K562 (cell line): ENCODE measurements around the gene HTR2B. TPM values are rescaled to one million over a fixed set of nuclear protein-coding genes. Genes with fewer than 3 reads are reported as not detected.

Source experiments
- ATAC-seq: fragments of 200-7000 bp; cut with Tn5 transposase; 3 replicates; pipeline ENCODE4 v1.9.1; 2020; ENCODE audit warnings: moderate library complexity
- BruUV-seq: library from RNA; stranded (reverse); fragments of 400-500 nt; replicated peaks from 2 replicates; lab custom pipeline; 2021; lab: Mats Ljungman, UMichigan
- CTCF ChIA-PET: fragments of 300-600 bp; formaldehyde crosslinking; extraction: SDS; loops from one replicate; lab custom pipeline; 2021; ENCODE audit warnings: low intra/inter-chr PET ratio; lab: Yijun Ruan, JAX
- POLR2A ChIA-PET: fragments of 300-600, 350-650 bp; sonication (Branson Sonifier 250); formaldehyde crosslinking; extraction: SDS; loops from one replicate; lab custom pipeline; 2021; ENCODE audit warnings: antibody characterized with exemption, inconsistent platforms; lab: Yijun Ruan, JAX
- DNase-seq, 4 experiments: peaks; one replicate each; pipeline versions ENCODE4 v3.0.0 to v3.0.0-alpha.2; 2011 to 2018; ENCODE audit warnings: low spot score in 3 of 4, mixed read lengths in 3 of 4; ENCODE audit errors: extremely low read depth in 1 of 4
- FAIRE-seq: peaks from 2 replicates; lab custom pipeline; 2011; peaks lifted over from hg19 to GRCh38; lab: Jason Lieb, UNC
- H2AFZ ChIP-seq: 2 replicates; pipeline ENCODE4 v1.6.0; 2011; ENCODE audit warnings: low read depth, low read length, control low read depth, inconsistent platforms
- H3K27ac ChIP-seq: fragments of 200-600 bp; 3 replicates; pipeline ENCODE4 v1.8.0; 2011; ENCODE audit warnings: low read depth, mild to moderate bottlenecking, control low read depth, inconsistent platforms, low read length, moderate library complexity, mixed read lengths; ENCODE audit errors: extremely low read depth
- H3K27me3 ChIP-seq, 2 experiments: fragments of 300-600 bp in 1 of 2; 2 replicates in 1 of 2; 3 replicates in 1 of 2; pipeline versions ENCODE4 v1.6.0 to v1.8.0; 2011; ENCODE audit warnings: inconsistent platforms in 2 of 2, low read length in 2 of 2, mild to moderate bottlenecking in 1 of 2, mixed read lengths in 1 of 2, moderate library complexity in 1 of 2; ENCODE audit not compliant: control insufficient read depth in 2 of 2, insufficient read depth in 2 of 2
- H3K36me3 ChIP-seq: fragments of 300-600 bp; 3 replicates; pipeline ENCODE4 v1.8.0; 2011; ENCODE audit warnings: mild to moderate bottlenecking, low read length, inconsistent platforms; ENCODE audit not compliant: control insufficient read depth, insufficient read depth
- H3K4me1 ChIP-seq, 2 experiments: fragments of 200-600 bp in 1 of 2; replicated peaks in 1 of 2; 2 replicates in 1 of 2; 3 replicates in 1 of 2; pipeline versions ENCODE4 v1.5.1 to v1.8.0; 2011; ENCODE audit warnings: inconsistent platforms in 2 of 2, low read length in 2 of 2, mild to moderate bottlenecking in 1 of 2, mixed read lengths in 1 of 2, moderate library complexity in 1 of 2; ENCODE audit not compliant: control insufficient read depth in 2 of 2, insufficient read depth in 2 of 2
- H3K4me2 ChIP-seq: 2 replicates; pipeline ENCODE4 v1.6.1; 2011; ENCODE audit warnings: low read length, control low read depth, inconsistent platforms, mixed read lengths; ENCODE audit not compliant: insufficient read depth
- H3K4me3 ChIP-seq: fragments of 200-600 bp; sonication (generic), shearing (Covaris generic); 2 replicates; pipeline ENCODE4 v1.5.1; 2016; ENCODE audit warnings: control low read depth, inconsistent platforms
- H3K79me2 ChIP-seq: fragments of 200-600 bp; 3 replicates; pipeline ENCODE4 v1.8.0; 2011; ENCODE audit warnings: low read length, inconsistent platforms; ENCODE audit not compliant: control insufficient read depth, insufficient read depth
- H3K9ac ChIP-seq, 2 experiments: 2 replicates each; pipeline versions ENCODE4 v1.6.0 to v1.6.1; 2011; ENCODE audit warnings: low read depth in 2 of 2, low read length in 2 of 2, control low read depth in 1 of 2, inconsistent platforms in 1 of 2, mild to moderate bottlenecking in 1 of 2, mixed read lengths in 1 of 2; ENCODE audit not compliant: insufficient read depth in 1 of 2
- H3K9me1 ChIP-seq: one replicate; pipeline ENCODE4 v1.6.0; 2011; ENCODE audit warnings: inconsistent platforms, mild to moderate bottlenecking, low read length, moderate library complexity; ENCODE audit not compliant: control insufficient read depth, insufficient read depth
- H3K9me3 ChIP-seq: replicated peaks from 2 replicates; pipeline ENCODE4 v1.5.1; 2011; ENCODE audit warnings: low read depth, low read length, inconsistent platforms; ENCODE audit not compliant: control insufficient read depth, insufficient read depth
- H4K20me1 ChIP-seq: replicated peaks from 2 replicates; pipeline ENCODE4 v1.6.1; 2011; ENCODE audit warnings: low read length, inconsistent platforms, mixed read lengths; ENCODE audit not compliant: control insufficient read depth, insufficient read depth
- CBFB ChIP-seq: sonication (generic); formaldehyde crosslinking; IDR thresholded peaks from 2 replicates; pipeline ENCODE4 v1.4.0; 2020; ENCODE audit warnings: mild to moderate bottlenecking, missing genetic modification reagents
- CEBPG ChIP-seq, 3 experiments: fragments of 200-800 bp in 1 of 3; sonication (Bioruptor generic) in 1 of 3; sonication (generic) in 1 of 3; formaldehyde crosslinking in 1 of 3; IDR thresholded peaks in 2 of 3; conservative IDR thresholded peaks in 1 of 3; 2 replicates each; pipeline versions ENCODE4 v1.6.1 to v1.8.0; 2016 to 2022; ENCODE audit warnings: missing compliant biosample characterization in 2 of 3, missing genetic modification characterization in 2 of 3, mild to moderate bottlenecking in 1 of 3, missing genetic modification reagents in 1 of 3
- FOSL1 ChIP-seq: fragments of 200-800 bp; sonication (Bioruptor generic); conservative IDR thresholded peaks from 2 replicates; pipeline ENCODE4 v1.6.1; 2016; ENCODE audit warnings: missing genetic modification characterization, missing compliant biosample characterization
- HDAC2 ChIP-seq: fragments of 450-650 bp; IDR thresholded peaks from 2 replicates; pipeline ENCODE4 v1.6.1; 2016; ENCODE audit warnings: mild to moderate bottlenecking
- POLR3A ChIP-seq: IDR thresholded peaks from 2 replicates; pipeline ENCODE4 v1.6.1; 2011; ENCODE audit warnings: borderline replicate concordance, mild to moderate bottlenecking, moderate library complexity; ENCODE audit not compliant: insufficient read length, insufficient read depth; ENCODE audit errors: extremely low read depth
- ZC3H4 ChIP-seq: sonication (generic); formaldehyde crosslinking; IDR thresholded peaks from 2 replicates; pipeline ENCODE4 v1.9.0; 2021; ENCODE audit warnings: missing genetic modification reagents, borderline replicate concordance
- WGBS: fragments of 100-300 bp; shearing (Covaris generic); methylation state at CpG from one replicate; pipeline ENCODE4 v1.1.6; 2016; ENCODE audit warnings: low coverage, mixed read lengths; ENCODE audit not compliant: insufficient coverage; ENCODE audit errors: missing lambda C conversion rate; 5-methylcytosine and 5-hydroxymethylcytosine counted together
- in situ Hi-C: fragments of 300-500 bp; cut with MboI; formaldehyde crosslinking; loops from 4 replicates; pipeline ENCODE4 v1.15.0; 2018; ENCODE audit warnings: inconsistent platforms, mixed read lengths
- intact Hi-C: fragments of 100-400 bp; cut with micrococcal nuclease; formaldehyde crosslinking; loops from 2 replicates; pipeline ENCODE4 v1.14.2; 2022
- polyA plus RNA-seq, 8 experiments: library from polyadenylated mRNA; depleted of rRNA in 4 of 8; stranded (reverse) in 5 of 8; unstranded in 3 of 8; fragments of >200 nt; fragmentation: Nextera tagmentation in 2 of 8; fragmentation: Illumina TruSeq in 1 of 8; extraction: Ambion mirVana in 2 of 8; extraction: Trizol in 1 of 8; gene quantifications; 2 replicates each; pipeline versions ENCODE4 v1.2.1 to v1.2.3, GENCODE V29; 2011 to 2014; ENCODE audit warnings: inconsistent platforms in 1 of 8, missing spikeins in 1 of 8
- total RNA-seq, 7 experiments: library from RNA; depleted of rRNA in 6 of 7; stranded (reverse); fragments of >200 nt in 6 of 7; fragmentation: Illumina TruSeq in 2 of 7; extraction: Trizol in 2 of 7; gene quantifications; 2 replicates each; pipeline versions ENCODE4 v1.2.1 to v1.2.3, GENCODE V29; 2011 to 2021; ENCODE audit warnings: low replicate concordance in 1 of 7
- TF ChIP-seq, protein P1 (sequence below): sonication (generic); formaldehyde crosslinking; IDR thresholded peaks from 2 replicates; pipeline ENCODE4 v1.8.1; 2022; ENCODE audit warnings: missing genetic modification reagents
- TF ChIP-seq, protein P2 (sequence below): IDR thresholded peaks from 2 replicates; pipeline ENCODE4 v1.6.1; 2014; ENCODE audit warnings: antibody characterized with exemption
- TF ChIP-seq, protein P3 (sequence below): fragments of 250-450 bp; sonication (Bioruptor Pico); IDR thresholded peaks from 2 replicates; pipeline ENCODE4 v1.4.0; 2020; ENCODE audit warnings: mild to moderate bottlenecking
- TF ChIP-seq, protein P4 (sequence below): fragments of 250-450 bp; sonication (Bioruptor Pico); IDR thresholded peaks from 2 replicates; pipeline ENCODE4 v1.8.0; 2021; ENCODE audit warnings: mild to moderate bottlenecking, moderate library complexity
- TF ChIP-seq, protein P5 (sequence below): fragments of 450-650 bp; formaldehyde crosslinking; IDR thresholded peaks from 2 replicates; pipeline ENCODE4 v1.4.0; 2022; ENCODE audit warnings: mild to moderate bottlenecking, moderate library complexity
- TF ChIP-seq, protein P6 (sequence below): fragments of 250-450 bp; sonication (Bioruptor Pico); IDR thresholded peaks from 2 replicates; pipeline ENCODE4 v1.5.1; 2021; ENCODE audit warnings: mild to moderate bottlenecking

HTR2B gene
- total and polyA plus RNA-seq, 9 of the 15 experiments (the other 6 are each of a cell fraction or from before 2014, with no cell fraction given) = not detected

DNA sequence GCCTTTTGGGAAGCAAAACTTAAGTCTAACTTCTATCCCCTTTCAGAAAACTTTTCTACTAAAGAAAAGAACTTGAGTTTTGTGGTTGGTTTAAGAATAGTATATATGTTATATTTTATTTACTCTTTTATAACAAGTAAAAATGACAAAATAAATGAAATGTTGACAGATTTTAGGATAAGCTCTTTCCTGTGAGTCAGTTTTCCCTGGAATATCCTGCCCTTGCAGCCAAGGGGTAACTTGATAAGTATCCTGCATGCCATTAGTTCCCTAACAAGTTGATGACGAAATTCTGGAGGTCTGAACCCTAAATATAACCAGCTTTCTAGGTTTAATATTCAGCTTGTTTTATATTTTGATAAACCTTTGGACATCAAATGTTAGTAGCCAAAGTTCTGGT, 7.3 kb upstream of the HTR2B start:
- no peak overlapping the region for H2AFZ ChIP-seq
- no peak overlapping the region for H3K4me2 ChIP-seq
- no peak for DNase-seq
- in situ Hi-C loops = no loop called here
- intact Hi-C loops = no loop called here
- CTCF ChIA-PET = no interaction called here
- TF ChIP-seq, protein P1, sequence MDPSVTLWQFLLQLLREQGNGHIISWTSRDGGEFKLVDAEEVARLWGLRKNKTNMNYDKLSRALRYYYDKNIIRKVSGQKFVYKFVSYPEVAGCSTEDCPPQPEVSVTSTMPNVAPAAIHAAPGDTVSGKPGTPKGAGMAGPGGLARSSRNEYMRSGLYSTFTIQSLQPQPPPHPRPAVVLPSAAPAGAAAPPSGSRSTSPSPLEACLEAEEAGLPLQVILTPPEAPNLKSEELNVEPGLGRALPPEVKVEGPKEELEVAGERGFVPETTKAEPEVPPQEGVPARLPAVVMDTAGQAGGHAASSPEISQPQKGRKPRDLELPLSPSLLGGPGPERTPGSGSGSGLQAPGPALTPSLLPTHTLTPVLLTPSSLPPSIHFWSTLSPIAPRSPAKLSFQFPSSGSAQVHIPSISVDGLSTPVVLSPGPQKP = no peak
- 0 out of 2 replicates have a peak, but pooled peaks have one; percentile 17 for TF ChIP-seq FOSL1 (tag)
- TF ChIP-seq CEBPG (CRISPR knock-in tag; IDR thresholded peaks at IDR 0.05) = no peak
- TF ChIP-seq CEBPG (tag; conservative IDR thresholded peaks at IDR 0.05 in 1 of 2, IDR thresholded peaks at IDR 0.05 in 1 of 2) = 0 out of 4 replicates have a peak, but pooled peaks of 1 of the 2 experiments have one; percentile 31
- TF ChIP-seq, protein P2, sequence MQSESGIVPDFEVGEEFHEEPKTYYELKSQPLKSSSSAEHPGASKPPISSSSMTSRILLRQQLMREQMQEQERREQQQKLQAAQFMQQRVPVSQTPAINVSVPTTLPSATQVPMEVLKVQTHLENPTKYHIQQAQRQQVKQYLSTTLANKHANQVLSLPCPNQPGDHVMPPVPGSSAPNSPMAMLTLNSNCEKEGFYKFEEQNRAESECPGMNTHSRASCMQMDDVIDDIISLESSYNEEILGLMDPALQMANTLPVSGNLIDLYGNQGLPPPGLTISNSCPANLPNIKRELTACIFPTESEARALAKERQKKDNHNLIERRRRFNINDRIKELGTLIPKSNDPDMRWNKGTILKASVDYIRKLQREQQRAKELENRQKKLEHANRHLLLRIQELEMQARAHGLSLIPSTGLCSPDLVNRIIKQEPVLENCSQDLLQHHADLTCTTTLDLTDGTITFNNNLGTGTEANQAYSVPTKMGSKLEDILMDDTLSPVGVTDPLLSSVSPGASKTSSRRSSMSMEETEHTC = no peak
- TF ChIP-seq, protein P3, sequence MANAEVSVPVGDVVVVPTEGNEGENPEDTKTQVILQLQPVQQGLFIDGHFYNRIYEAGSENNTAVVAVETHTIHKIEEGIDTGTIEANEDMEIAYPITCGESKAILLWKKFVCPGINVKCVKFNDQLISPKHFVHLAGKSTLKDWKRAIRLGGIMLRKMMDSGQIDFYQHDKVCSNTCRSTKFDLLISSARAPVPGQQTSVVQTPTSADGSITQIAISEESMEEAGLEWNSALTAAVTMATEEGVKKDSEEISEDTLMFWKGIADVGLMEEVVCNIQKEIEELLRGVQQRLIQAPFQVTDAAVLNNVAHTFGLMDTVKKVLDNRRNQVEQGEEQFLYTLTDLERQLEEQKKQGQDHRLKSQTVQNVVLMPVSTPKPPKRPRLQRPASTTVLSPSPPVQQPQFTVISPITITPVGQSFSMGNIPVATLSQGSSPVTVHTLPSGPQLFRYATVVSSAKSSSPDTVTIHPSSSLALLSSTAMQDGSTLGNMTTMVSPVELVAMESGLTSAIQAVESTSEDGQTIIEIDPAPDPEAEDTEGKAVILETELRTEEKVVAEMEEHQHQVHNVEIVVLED (CRISPR knock-in tag) = no peak
- TF ChIP-seq, protein P4, sequence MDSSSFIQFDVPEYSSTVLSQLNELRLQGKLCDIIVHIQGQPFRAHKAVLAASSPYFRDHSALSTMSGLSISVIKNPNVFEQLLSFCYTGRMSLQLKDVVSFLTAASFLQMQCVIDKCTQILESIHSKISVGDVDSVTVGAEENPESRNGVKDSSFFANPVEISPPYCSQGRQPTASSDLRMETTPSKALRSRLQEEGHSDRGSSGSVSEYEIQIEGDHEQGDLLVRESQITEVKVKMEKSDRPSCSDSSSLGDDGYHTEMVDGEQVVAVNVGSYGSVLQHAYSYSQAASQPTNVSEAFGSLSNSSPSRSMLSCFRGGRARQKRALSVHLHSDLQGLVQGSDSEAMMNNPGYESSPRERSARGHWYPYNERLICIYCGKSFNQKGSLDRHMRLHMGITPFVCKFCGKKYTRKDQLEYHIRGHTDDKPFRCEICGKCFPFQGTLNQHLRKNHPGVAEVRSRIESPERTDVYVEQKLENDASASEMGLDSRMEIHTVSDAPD (CRISPR knock-in tag) = no peak
- no peak for TF ChIP-seq CBFB (CRISPR knock-in tag)
- no peak for TF ChIP-seq POLR3A
- TF ChIP-seq, protein P5, sequence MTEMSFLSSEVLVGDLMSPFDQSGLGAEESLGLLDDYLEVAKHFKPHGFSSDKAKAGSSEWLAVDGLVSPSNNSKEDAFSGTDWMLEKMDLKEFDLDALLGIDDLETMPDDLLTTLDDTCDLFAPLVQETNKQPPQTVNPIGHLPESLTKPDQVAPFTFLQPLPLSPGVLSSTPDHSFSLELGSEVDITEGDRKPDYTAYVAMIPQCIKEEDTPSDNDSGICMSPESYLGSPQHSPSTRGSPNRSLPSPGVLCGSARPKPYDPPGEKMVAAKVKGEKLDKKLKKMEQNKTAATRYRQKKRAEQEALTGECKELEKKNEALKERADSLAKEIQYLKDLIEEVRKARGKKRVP (CRISPR knock-in tag) = no peak
- no peak for TF ChIP-seq ZC3H4 (CRISPR knock-in tag)
- TF ChIP-seq, protein P6, sequence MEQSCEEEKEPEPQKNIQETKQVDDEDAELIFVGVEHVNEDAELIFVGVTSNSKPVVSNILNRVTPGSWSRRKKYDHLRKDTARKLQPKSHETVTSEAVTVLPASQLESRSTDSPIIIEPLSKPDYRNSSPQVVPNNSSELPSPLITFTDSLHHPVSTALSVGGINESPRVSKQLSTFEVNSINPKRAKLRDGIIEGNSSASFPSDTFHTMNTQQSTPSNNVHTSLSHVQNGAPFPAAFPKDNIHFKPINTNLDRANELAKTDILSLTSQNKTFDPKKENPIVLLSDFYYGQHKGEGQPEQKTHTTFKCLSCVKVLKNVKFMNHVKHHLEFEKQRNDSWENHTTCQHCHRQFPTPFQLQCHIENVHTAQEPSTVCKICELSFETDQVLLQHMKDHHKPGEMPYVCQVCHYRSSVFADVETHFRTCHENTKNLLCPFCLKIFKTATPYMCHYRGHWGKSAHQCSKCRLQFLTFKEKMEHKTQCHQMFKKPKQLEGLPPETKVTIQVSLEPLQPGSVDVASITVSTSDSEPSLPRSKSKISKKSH (CRISPR knock-in tag) = no peak
- TF ChIP-seq HDAC2 = no peak
- TF ChIP-seq, all 486 proteins: peak for 2
- H3K79me2 ChIP-seq = peaks cover 12% of the 10 kb centered on the region; the same call in 2 of the 3 replicates
- H3K9me1 ChIP-seq = no peaks in the 10 kb centered on the region
- WGBS = 60% methylated on average over 1 of the region's 1 CpG
- H3K27me3 ChIP-seq = no peaks in the 10 kb centered on the region
- H3K9me3 ChIP-seq = no peaks in the 10 kb centered on the region
- ATAC-seq = no peak
- no peak overlapping the region for H3K9ac ChIP-seq
- H4K20me1 ChIP-seq = no peaks in the 10 kb centered on the region
- H3K4me3 ChIP-seq = no peak overlapping the region
- H3K36me3 ChIP-seq = peaks cover 5% of the 10 kb centered on the region; the same call in 1 of the 3 replicates
- no peaks in the 10 kb centered on the region for H3K4me1 ChIP-seq
- H3K27ac ChIP-seq = no peak overlapping the region
- FAIRE-seq = no peak
- BruUV-seq = no TSS peak
- POLR2A ChIA-PET = no interaction called here
